NCI-H2196 (cell line): ENCODE data around the gene ZNF407.
A peak's percentile ranks its signal among the peaks of the same experiment; 100 is the strongest.

Experiments
- DNase-seq: peaks from one replicate; lab custom pipeline; 2025; ENCODE audit not compliant: unreplicated experiment; lab: John Stamatoyannopoulos, UW

The ZNF407 gene

GRCh38 chr18:74669136-74669798 lies 71.6 kb downstream of the ZNF407 start:
- no peak for DNase-seq

GRCh38 chr18:74672371-74672770 lies 74.7 kb downstream of the ZNF407 start:
- no peak for DNase-seq

GRCh38 chr18:74674487-74674886 lies 76.8 kb downstream of the ZNF407 start:
- no peak for DNase-seq

- DNase-seq = no peak
Observed at GRCh38 chr18:74679006-74679678, 81.5 kb downstream of the ZNF407 start.

GRCh38 chr18:74679679-74680076 lies 82.0 kb downstream of the ZNF407 start:
- no peak for DNase-seq

GRCh38 chr18:74682141-74682990 lies 84.7 kb downstream of the ZNF407 start:
- peak; percentile 37 for DNase-seq

GRCh38 chr18:74682991-74683297 lies 85.3 kb downstream of the ZNF407 start:
- no peak for DNase-seq

- DNase-seq = no peak
Observed at GRCh38 chr18:74683573-74683972, 85.9 kb downstream of the ZNF407 start.

- DNase-seq = no peak
Observed at GRCh38 chr18:74689251-74689650, 91.6 kb downstream of the ZNF407 start.

- DNase-seq = no peak
Observed at GRCh38 chr18:74692367-74693013, 94.8 kb downstream of the ZNF407 start.

GRCh38 chr18:74694436-74694835 lies 96.8 kb downstream of the ZNF407 start:
- DNase-seq = no peak

- no peak for DNase-seq
Observed at GRCh38 chr18:74695170-74695569, 97.5 kb downstream of the ZNF407 start.

- no peak for DNase-seq
Observed at GRCh38 chr18:74698881-74699280, 101.2 kb downstream of the ZNF407 start.

- no peak for DNase-seq
Observed at GRCh38 chr18:74699455-74699854, 101.8 kb downstream of the ZNF407 start.

- DNase-seq = no peak
Observed at GRCh38 chr18:74702950-74703349, 105.3 kb downstream of the ZNF407 start.

- no peak for DNase-seq
Observed at GRCh38 chr18:74708169-74708568, 110.5 kb downstream of the ZNF407 start.

GRCh38 chr18:74709452-74709851 lies 111.8 kb downstream of the ZNF407 start:
- no peak for DNase-seq

- no peak for DNase-seq
Observed at GRCh38 chr18:74714120-74714519, 116.5 kb downstream of the ZNF407 start.

- DNase-seq = no peak
Observed at GRCh38 chr18:74714791-74715190, 117.1 kb downstream of the ZNF407 start.

- DNase-seq = no peak
Observed at GRCh38 chr18:74715306-74715705, 117.6 kb downstream of the ZNF407 start.

GRCh38 chr18:74715865-74716712 lies 118.4 kb downstream of the ZNF407 start:
- DNase-seq = no peak
